SK-N-SH treated with all-trans-retinoic acid at 6 μM for 48 hours (cell line): ENCODE results near the gene IFI27L1.

Source experiments
- ATAC-seq: fragments of 200-7000 bp; cut with Tn5 transposase; 3 replicates; pipeline ENCODE4 v1.9.1; 2020; ENCODE audit warnings: mild to moderate bottlenecking, moderate library complexity
- ARNTL ChIP-seq: fragments of 450-650 bp; formaldehyde crosslinking; IDR thresholded peaks from 2 replicates; pipeline ENCODE4 v1.5.0; 2020; ENCODE audit warnings: low read depth, mild to moderate bottlenecking, moderate library complexity, borderline replicate concordance
- BACH2 ChIP-seq: fragments of 250-450 bp; sonication (Bioruptor Pico); IDR thresholded peaks from 2 replicates; pipeline ENCODE4 v1.9.0; 2021; ENCODE audit warnings: mild to moderate bottlenecking, borderline replicate concordance
- CSDC2 ChIP-seq: fragments of 250-450 bp; sonication (Bioruptor Pico); IDR thresholded peaks from 2 replicates; pipeline ENCODE4 v1.5.0; 2020; ENCODE audit warnings: mild to moderate bottlenecking, moderate library complexity
- CSRNP3 ChIP-seq: fragments of 250-450 bp; sonication (Bioruptor Pico); IDR thresholded peaks from 2 replicates; pipeline ENCODE4 v1.5.1; 2021; ENCODE audit warnings: mild to moderate bottlenecking, moderate library complexity
- ESRRG ChIP-seq: fragments of 250-450 bp; sonication (Bioruptor Pico); IDR thresholded peaks from 2 replicates; pipeline ENCODE4 v1.6.1; 2021; ENCODE audit warnings: mild to moderate bottlenecking
- GLIS3 ChIP-seq: fragments of 250-450 bp; sonication (Bioruptor Pico); IDR thresholded peaks from 2 replicates; pipeline ENCODE4 v1.5.0; 2020; ENCODE audit warnings: mild to moderate bottlenecking, moderate library complexity
- ISL1 ChIP-seq: fragments of 250-450 bp; sonication (Bioruptor Pico); IDR thresholded peaks from 2 replicates; pipeline ENCODE4 v2.1.2; 2022; ENCODE audit warnings: mild to moderate bottlenecking, moderate library complexity
- OSR1 ChIP-seq: fragments of 250-450 bp; sonication (Bioruptor Pico); IDR thresholded peaks from 2 replicates; pipeline ENCODE4 v1.8.0; 2022; ENCODE audit warnings: moderate library complexity, mild to moderate bottlenecking, inconsistent platforms
- POU6F1 ChIP-seq: fragments of 250-450 bp; sonication (Bioruptor Pico); IDR thresholded peaks from 2 replicates; pipeline ENCODE4 v1.8.0; 2021; ENCODE audit warnings: low read depth, mild to moderate bottlenecking, moderate library complexity, borderline replicate concordance
- PPARA ChIP-seq: fragments of 250-450 bp; sonication (Bioruptor Pico); IDR thresholded peaks from 2 replicates; pipeline ENCODE4 v1.5.0; 2020; ENCODE audit warnings: mild to moderate bottlenecking, borderline replicate concordance
- RARB ChIP-seq: fragments of 250-450 bp; sonication (Bioruptor Pico); IDR thresholded peaks from 2 replicates; pipeline ENCODE4 v1.8.0; 2021; ENCODE audit warnings: mild to moderate bottlenecking, moderate library complexity
- SNAI2 ChIP-seq: fragments of 250-450 bp; sonication (Bioruptor Pico); IDR thresholded peaks from 2 replicates; pipeline ENCODE4 v1.5.0; 2020; ENCODE audit warnings: mild to moderate bottlenecking, moderate library complexity
- TCF4 ChIP-seq: fragments of 250-450 bp; sonication (Bioruptor Pico); IDR thresholded peaks from 2 replicates; pipeline ENCODE4 v1.8.0; 2021; ENCODE audit warnings: mild to moderate bottlenecking, moderate library complexity, borderline replicate concordance
- TOX ChIP-seq: fragments of 250-450 bp; sonication (Bioruptor Pico); IDR thresholded peaks from 2 replicates; pipeline ENCODE4 v1.8.0; 2021; ENCODE audit warnings: mild to moderate bottlenecking, moderate library complexity, borderline replicate concordance
- TSHZ2 ChIP-seq: fragments of 250-450 bp; sonication (Bioruptor Pico); IDR thresholded peaks from 2 replicates; pipeline ENCODE4 v1.5.0; 2020; ENCODE audit warnings: mild to moderate bottlenecking, moderate library complexity
- ZC3H10 ChIP-seq: fragments of 250-450 bp; sonication (Bioruptor Pico); IDR thresholded peaks from 2 replicates; pipeline ENCODE4 v1.5.1; 2021; ENCODE audit warnings: mild to moderate bottlenecking, moderate library complexity
- ZFP3 ChIP-seq: fragments of 250-450 bp; sonication (Bioruptor Pico); IDR thresholded peaks from 2 replicates; pipeline ENCODE4 v1.5.0; 2020; ENCODE audit warnings: mild to moderate bottlenecking, moderate library complexity
- ZFP30 ChIP-seq: fragments of 450-650 bp; formaldehyde crosslinking; IDR thresholded peaks from 2 replicates; pipeline ENCODE4 v1.5.0; 2022; ENCODE audit warnings: mild to moderate bottlenecking, moderate library complexity
- ZNF565 ChIP-seq: fragments of 450-650 bp; formaldehyde crosslinking; conservative IDR thresholded peaks from 2 replicates; pipeline ENCODE4 v1.5.0; 2020; ENCODE audit warnings: low read depth, mild to moderate bottlenecking, moderate library complexity
- ZNF70 ChIP-seq: fragments of 450-650 bp; formaldehyde crosslinking; IDR thresholded peaks from 2 replicates; pipeline ENCODE4 v1.5.0; 2020; ENCODE audit warnings: mild to moderate bottlenecking, moderate library complexity
- ZNF8 ChIP-seq: fragments of 450-650 bp; formaldehyde crosslinking; IDR thresholded peaks from 2 replicates; pipeline ENCODE4 v1.5.0; 2020; ENCODE audit warnings: mild to moderate bottlenecking, moderate library complexity
- TF ChIP-seq, protein P1 (sequence below): fragments of 250-450 bp; sonication (Bioruptor Pico); IDR thresholded peaks from 2 replicates; pipeline ENCODE4 v1.5.1; 2020; ENCODE audit warnings: low read depth, mild to moderate bottlenecking, moderate library complexity
- TF ChIP-seq, protein P2 (sequence below): fragments of 250-450 bp; sonication (Bioruptor Pico); IDR thresholded peaks from 2 replicates; pipeline ENCODE4 v1.8.0; 2020; ENCODE audit warnings: mild to moderate bottlenecking, moderate library complexity, borderline replicate concordance

The IFI27L1 gene

GRCh38 chr14:94044476-94045091 is 36.5 kb upstream of the IFI27L1 start:
- no peak for TF ChIP-seq ZFP3 (CRISPR knock-in tag)
- TF ChIP-seq BACH2 (CRISPR knock-in tag) = no peak
- no peak for TF ChIP-seq OSR1
- TF ChIP-seq ISL1 (CRISPR knock-in tag) = no peak
- TF ChIP-seq, protein P1, sequence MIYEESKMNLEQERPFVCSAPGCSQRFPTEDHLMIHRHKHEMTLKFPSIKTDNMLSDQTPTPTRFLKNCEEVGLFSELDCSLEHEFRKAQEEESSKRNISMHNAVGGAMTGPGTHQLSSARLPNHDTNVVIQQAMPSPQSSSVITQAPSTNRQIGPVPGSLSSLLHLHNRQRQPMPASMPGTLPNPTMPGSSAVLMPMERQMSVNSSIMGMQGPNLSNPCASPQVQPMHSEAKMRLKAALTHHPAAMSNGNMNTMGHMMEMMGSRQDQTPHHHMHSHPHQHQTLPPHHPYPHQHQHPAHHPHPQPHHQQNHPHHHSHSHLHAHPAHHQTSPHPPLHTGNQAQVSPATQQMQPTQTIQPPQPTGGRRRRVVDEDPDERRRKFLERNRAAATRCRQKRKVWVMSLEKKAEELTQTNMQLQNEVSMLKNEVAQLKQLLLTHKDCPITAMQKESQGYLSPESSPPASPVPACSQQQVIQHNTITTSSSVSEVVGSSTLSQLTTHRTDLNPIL = no peak
- no peak for TF ChIP-seq ZC3H10 (CRISPR knock-in tag)
- TF ChIP-seq ESRRG = no peak
- no peak for TF ChIP-seq ZFP30 (CRISPR knock-in tag)
- TF ChIP-seq ARNTL (CRISPR knock-in tag) = no peak
- TF ChIP-seq ZNF70 (CRISPR knock-in tag) = no peak
- TF ChIP-seq PPARA = no peak
- no peak for TF ChIP-seq GLIS3
- no peak for TF ChIP-seq TCF4 (CRISPR knock-in tag)
- TF ChIP-seq TSHZ2 (CRISPR knock-in tag) = no peak
- TF ChIP-seq SNAI2 (CRISPR knock-in tag) = no peak
- TF ChIP-seq, protein P2, sequence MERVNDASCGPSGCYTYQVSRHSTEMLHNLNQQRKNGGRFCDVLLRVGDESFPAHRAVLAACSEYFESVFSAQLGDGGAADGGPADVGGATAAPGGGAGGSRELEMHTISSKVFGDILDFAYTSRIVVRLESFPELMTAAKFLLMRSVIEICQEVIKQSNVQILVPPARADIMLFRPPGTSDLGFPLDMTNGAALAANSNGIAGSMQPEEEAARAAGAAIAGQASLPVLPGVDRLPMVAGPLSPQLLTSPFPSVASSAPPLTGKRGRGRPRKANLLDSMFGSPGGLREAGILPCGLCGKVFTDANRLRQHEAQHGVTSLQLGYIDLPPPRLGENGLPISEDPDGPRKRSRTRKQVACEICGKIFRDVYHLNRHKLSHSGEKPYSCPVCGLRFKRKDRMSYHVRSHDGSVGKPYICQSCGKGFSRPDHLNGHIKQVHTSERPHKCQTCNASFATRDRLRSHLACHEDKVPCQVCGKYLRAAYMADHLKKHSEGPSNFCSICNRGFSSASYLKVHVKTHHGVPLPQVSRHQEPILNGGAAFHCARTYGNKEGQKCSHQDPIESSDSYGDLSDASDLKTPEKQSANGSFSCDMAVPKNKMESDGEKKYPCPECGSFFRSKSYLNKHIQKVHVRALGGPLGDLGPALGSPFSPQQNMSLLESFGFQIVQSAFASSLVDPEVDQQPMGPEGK (CRISPR knock-in tag) = no peak
- TF ChIP-seq RARB (CRISPR knock-in tag) = no peak
- TF ChIP-seq ZNF565 = no peak
- TF ChIP-seq TOX (CRISPR knock-in tag) = no peak
- no peak for TF ChIP-seq ZNF8
- TF ChIP-seq, all 23 proteins: peak for 0
- no peak for ATAC-seq

DNA sequence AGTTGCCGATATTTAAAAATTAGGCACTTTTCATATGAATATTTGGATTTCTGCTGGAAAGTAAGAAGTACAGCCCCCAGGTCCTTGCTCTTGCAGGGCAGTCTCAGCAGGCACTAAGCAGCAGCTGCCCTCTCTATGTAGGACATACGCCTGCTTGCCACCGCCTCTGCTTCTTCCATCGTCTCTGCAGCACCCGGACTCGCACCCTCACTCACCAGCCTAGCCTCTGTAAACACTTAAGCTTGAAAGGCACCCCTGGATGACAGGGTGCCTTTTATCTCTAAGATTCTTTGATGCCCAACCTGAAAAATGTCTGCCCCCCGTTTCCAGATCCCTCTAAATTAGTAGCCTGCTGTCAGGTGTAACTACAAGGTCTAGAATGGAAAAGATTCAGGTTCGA is 36.0 kb upstream of the IFI27L1 start:
- ATAC-seq = no peak
- no peak for TF ChIP-seq TOX (CRISPR knock-in tag)
- no peak for TF ChIP-seq CSDC2 (CRISPR knock-in tag)
- TF ChIP-seq ZFP3 (CRISPR knock-in tag) = no peak
- TF ChIP-seq ZFP30 (CRISPR knock-in tag) = no peak

- TF ChIP-seq ARNTL (CRISPR knock-in tag) (no peak), TOX (CRISPR knock-in tag) (no peak), GLIS3 (no peak), ESRRG (no peak), ISL1 (CRISPR knock-in tag) (no peak), POU6F1 (CRISPR knock-in tag) (no peak), CSRNP3 (CRISPR knock-in tag) (no peak), ZC3H10 (CRISPR knock-in tag) (no peak), PPARA (no peak), SNAI2 (CRISPR knock-in tag) (no peak), ZFP30 (CRISPR knock-in tag) (no peak), TCF4 (CRISPR knock-in tag) (no peak), ZNF565 (no peak), CSDC2 (CRISPR knock-in tag) (no peak), RARB (CRISPR knock-in tag) (no peak)
- TF ChIP-seq, protein P1 = no peak
- TF ChIP-seq, protein P2 (CRISPR knock-in tag) = no peak
- no peak for ATAC-seq
These were observed 35.4 kb upstream of the IFI27L1 start for GRCh38 chr14:94045563-94046345.
